GM23338 (cell line): ENCODE results near the gene DPEP3.

Experiments used
- CREB1 ChIP-seq: fragments of 250-450 bp; sonication (Bioruptor Pico); IDR thresholded peaks from 2 replicates; pipeline ENCODE4 v1.5.0; 2020; ENCODE audit warnings: low read depth, mild to moderate bottlenecking, moderate library complexity
- CTCF ChIP-seq, 2 experiments: fragments of 200-600 bp in 1 of 2; sonication (generic) in 1 of 2; conservative IDR thresholded peaks; 2 replicates each; pipeline versions ENCODE4 v1.5.1 to v1.6.1; 2016 to 2017; ENCODE audit warnings: antibody characterized with exemption in 2 of 2, low read depth in 2 of 2, mild to moderate bottlenecking in 2 of 2, moderate library complexity in 1 of 2
- EZH2phosphoT487 ChIP-seq: fragments of 200-600 bp; sonication (generic); IDR thresholded peaks from one replicate; pipeline ENCODE4 v1.8.1; 2018; ENCODE audit warnings: antibody characterized with exemption; ENCODE audit not compliant: unreplicated experiment
- POLR2AphosphoS5 ChIP-seq: IDR thresholded peaks from 2 replicates; pipeline ENCODE4 v1.6.1; 2016; ENCODE audit warnings: antibody characterized with exemption, low read depth

GRCh38 chr16:67993207-67994039 is 13.1 kb upstream of the DPEP3 start:
- no peak for TF ChIP-seq EZH2phosphoT487
- TF ChIP-seq CTCF (conservative IDR thresholded peaks at IDR 0.05; ENCODE audit: low read depth in 2 of 2), result peak; percentile 76 to 93
- no peak for TF ChIP-seq POLR2AphosphoS5
- TF ChIP-seq CREB1 (CRISPR knock-in tag), result peak; percentile 69; the same call in 1 of the 2 replicates
